GDM1 (cell line): ENCODE measurements around the gene RETN.
A peak's percentile ranks its signal among the peaks of the same experiment; 100 is the strongest.

Experiments used
- DNase-seq: peaks from one replicate; lab custom pipeline; 2025; lab: John Stamatoyannopoulos, UW

The RETN gene

DNA sequence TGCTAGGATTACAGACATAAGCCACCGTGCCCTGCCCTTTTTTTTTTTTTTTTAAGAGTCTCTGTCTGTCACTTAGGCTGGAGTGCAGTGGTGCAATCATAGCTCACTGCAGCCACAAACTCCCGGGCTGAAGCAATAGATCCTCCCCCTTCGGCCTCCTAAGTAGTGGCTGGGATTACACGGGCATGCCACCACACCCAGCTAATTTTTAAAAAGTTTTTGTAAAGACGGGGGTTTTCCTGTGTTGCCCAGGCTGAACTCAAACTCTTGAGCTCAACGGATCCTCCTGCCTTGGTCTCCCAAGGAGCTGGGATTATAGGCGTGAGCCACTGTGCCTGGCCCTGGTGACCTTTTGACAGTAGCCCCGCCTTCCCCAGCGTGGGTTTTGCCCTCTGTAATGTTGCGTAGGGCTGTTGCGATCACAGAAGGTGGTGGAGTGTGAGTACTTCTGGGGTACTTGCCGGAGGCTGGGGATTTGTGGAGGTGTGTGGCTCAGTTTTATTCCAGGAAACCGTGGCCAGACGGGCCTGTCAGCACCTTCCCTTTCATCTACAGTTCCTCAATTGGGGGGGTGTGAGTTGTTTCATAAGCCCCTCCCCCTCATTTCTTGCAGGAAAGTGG is 11.6 kb upstream of the RETN start:
- DNase-seq = peak; percentile 34

DNA sequence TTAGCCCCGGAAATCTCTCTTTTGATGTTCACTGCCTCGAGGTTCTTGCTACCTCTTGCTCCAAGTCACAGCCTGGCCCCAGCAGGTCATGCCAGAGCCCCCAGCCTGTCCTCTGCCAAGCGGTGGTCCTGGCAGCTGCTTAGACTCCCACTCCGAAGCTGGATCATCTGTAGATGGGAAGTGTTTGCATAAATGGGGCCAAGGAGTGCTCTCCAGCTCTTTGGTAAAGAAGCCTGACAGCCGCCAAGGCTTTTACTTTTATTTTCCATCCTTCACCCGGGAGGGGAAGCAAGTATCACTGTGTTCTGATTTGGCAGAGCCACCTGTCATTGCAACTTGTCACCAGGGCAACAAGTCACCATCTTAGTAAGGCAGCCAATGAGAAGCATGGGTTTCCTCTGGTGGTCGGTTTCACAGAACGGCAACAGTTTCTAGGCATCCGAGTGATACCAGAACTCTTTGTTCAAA is 10.6 kb upstream of the RETN start:
- DNase-seq = no peak

DNA sequence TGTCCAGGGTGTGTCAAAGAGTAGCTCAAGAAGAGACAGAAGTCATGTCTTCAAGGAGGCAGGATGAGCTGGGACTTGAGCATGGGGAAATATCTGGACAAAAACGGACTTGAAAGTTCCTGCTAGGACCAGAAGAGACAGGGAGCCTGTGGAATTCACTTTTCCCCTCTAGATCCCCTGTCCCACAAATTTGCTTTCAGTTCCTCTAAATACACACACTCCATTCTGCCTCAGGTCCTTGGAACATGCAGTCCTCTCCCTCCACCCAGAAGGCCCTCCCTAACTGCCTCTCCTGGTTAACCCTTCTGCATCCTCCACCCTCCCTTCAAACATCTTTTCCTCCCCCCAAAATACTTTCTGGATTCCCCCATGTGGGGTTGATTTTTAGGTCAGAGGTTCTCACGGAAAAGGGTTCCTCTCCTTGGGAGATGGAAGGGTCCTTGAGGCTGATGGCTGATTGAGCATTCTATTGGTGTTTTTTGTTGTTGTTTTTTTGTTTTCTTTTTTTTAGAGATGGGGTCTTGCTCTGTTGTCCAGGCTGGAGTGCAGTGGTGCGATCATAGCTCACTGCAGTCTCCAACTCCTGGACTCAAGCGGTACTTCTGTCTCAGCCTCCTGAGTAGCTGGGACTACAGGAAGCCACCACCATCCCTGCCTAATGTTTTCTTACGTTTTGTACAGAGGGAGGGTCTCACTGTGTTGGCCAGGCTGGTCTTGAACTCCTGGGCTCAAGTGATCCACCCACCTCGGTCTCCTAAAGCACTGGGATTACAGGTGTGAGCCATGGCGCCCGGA is 6.9 kb upstream of the RETN start:
- no peak for DNase-seq

DNA sequence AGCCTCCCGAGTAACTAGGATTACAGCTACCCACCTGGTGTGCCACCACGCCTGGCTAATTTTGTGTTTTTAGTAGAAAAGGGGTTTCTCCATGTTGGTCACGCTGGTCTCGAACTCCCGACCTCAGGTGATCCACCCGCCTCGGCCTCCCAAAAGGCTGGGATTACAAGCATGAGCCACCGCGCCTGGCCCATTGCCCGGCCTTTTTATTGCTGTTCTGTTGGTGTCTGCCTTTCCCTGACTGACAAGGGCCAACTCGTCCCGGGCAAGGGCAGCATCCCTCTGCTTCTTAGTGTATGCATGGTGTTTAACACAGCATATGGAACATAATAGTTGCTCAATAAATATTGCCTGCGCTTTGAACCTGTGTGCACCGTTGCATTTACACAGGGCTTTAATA is 6.2 kb upstream of the RETN start:
- no peak for DNase-seq

DNA sequence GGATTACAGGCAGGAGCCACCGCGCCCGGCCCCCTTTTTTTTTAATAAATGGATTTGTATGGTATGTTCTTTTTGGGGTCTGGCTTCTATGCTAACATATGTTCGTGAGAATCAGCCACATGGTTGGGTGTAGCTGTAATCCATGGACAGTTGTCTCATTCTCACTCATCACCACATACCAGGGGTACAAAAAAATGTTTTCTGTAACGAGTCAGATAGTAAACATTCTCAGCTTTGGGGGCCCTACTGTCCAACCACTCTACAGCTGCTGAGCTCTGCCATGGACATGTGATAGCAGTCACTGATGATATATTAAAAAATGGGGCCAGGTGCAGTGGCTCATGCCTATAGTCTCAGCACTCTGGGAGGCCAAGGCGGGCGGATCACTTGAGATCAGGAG is 5.1 kb upstream of the RETN start:
- DNase-seq = no peak

DNA sequence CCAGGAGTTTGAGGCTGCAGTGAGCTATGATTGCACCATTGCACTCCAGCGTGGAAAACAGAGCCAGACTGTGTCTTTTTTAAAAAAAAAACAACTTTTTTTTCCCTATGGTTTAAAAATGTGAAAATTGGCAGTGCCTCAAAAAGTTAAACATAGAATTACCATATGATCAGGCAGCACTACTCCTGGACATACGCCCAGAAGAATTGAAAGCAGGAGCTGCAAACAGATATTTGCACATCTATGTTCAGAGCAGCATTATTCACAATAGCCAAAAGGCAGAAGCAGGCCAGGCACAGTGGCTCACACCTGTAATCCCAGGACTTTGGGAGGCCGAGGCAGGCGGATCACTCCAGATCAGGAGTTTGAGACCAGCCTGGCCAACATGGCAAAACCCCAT is 3.8 kb upstream of the RETN start:
- no peak for DNase-seq

DNA sequence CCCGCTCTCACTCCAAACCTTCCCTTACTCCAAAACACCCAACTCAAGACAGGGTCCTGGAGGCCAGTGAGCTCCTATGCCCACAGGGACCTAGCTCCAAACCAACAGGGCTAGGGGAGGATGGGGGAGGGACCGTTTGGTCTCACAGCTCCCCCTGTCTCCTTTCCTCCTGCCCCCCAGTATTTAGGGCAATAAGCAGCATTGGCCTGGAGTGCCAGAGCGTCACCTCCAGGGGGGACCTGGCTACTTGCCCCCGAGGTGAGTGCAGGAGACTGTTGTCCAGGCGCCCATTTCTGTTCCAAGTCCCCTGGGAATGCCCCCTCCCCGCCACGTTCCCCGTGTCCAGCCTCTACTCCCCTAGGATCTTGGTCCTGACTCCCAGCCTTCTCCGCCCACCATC is 792 bp downstream of the RETN start:
- no peak for DNase-seq

DNA sequence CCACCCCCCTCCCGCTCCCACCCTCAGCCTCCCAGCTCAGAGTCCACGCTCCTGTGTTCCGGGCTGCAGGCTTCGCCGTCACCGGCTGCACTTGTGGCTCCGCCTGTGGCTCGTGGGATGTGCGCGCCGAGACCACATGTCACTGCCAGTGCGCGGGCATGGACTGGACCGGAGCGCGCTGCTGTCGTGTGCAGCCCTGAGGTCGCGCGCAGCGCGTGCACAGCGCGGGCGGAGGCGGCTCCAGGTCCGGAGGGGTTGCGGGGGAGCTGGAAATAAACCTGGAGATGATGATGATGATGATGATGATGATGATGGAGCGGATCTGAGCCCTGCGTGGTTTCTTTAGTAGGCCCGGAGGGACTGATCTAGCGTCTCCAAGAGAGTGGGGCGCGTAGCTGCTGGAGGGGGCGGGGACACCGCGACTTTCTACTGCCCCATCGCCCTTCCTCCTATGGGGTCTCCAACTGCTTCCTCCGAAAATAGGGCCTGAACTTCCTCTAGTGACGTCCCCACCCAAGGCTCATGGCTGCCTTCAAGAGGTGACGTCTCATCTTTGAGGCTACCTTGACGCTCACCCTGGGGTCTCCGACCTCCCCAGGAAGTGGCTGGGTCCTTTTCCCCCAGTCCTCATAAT is 1.4 kb downstream of the RETN start:
- no peak for DNase-seq

DNA sequence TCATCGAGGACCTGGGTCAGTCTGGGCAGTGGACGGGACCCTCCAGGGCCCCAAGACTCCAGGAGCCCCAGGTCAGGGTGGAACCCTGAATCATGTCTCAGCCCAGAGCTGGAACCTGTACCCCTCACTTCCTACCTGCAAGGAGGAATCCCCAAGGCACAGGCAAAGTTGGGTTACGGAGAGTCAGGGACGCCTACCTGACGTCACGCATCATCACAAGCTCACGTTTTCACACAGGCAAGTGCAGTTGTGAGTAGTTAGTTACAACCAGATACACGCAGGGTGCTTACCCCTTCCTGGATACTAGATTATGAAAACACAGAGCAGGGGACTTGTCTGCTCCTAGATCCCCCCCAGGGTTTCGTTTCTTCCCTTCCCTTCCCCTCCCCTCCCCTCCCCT is 1.9 kb downstream of the RETN start:
- DNase-seq = no peak

DNA sequence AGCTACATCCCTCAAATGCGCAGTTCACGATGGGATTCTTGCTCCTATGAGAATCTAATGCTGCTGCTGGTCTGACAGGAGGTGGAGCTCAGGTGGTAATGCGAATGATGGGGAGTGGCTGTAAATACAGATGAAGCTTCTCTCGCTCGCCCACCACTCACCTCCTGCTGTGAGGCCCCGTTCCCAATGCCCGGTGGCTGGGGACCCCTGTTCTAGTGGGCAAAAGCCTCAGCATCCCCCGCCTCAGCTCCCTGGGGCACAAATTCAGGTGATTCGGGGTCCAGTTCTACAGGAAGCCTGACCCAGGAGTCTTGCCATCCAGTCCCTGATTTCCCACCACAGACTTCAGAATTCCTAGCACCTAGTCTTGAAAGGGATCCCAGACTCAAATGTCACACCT is 3.7 kb downstream of the RETN start:
- no peak for DNase-seq

DNA sequence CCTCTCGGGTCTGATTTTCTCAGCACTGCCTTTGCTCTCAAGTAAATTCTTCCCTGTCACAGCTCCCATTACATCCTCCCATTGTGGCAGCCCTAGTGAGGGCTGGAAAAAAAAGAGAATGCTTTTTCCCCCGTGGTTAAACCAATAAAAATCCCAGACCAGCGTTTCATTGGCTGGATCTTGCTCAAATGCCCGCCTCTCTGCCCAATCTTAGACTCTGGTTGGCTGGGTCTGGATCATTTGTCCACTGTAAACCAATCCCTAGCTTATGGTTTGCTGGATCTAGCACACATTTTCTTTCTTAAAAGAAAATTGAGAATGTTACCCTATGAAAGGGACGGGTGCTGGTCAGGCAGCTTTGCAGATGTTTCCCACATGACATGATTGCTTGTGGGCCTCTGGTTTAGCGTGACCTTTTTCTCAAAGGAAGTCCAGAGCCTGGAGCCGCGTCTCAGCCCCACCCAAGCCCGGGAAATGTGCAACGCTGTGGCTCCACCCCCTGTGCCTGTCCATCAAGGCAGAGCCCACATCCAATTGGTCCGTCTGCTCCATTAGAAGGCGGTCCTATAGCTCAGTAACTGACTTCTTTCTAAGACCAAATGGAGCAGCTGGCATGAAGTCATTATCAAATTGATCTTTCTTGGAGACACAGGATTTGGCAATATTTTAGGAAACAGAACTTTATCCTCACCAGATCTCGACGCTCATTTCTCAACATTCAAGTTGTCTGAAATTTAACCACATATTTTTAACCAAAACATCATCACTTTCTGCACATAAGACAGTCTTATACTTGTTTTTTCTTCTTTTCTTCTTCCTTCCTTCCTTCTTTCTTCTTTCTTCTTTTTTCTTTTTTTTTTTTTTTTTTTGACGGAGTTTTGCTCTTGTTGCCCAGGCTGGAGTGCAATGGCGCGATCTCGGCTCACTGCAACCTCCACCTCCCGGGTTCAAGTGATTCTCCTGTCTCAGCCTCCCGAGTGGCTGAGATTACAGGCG is 5.5 kb downstream of the RETN start:
- peak; percentile 12 for DNase-seq

DNA sequence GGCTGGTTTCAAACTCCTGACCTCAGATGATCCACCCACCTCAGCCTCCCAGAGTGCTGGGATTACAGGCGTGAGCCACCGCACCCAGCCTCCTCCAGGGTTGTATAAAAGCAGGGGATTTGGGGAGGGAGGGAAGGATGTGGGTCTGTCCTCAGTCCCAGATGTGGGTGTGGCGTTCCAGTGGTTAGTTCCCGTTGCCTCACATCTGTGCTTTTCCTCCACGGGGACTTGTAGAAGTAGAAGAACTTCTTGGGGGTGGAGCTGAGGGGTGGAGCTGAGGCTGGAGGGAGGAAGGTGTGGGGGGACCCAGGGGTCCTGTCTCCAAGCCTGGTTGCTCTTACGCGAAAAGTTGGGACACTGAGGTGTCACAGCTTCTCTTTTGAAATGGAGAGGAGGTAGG is 7.5 kb downstream of the RETN start:
- peak; percentile 68 for DNase-seq

DNA sequence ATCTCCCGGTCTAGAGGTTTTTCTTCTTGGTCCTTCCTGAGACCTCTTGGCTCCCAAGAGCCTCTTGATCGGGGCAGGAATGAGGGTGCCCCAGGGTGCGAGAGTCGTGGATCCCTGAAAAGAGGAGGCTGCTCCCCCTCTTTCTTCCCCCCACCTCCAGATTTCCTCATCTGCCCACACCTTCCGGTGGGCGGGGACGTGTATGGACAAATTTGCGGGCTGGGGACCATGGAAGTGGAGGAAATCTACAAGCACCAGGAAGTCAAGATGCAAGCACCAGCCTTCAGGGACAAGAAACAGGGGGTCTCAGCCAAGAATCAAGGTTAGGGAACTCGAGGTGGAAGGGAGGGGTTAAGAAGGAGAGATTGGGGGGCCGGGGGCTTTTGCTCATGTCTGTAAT is 8.0 kb downstream of the RETN start, which contains the start of gene MCEMP1:
Gene MCEMP1 (plus strand): TSS at position 237 of the 400 bp plus-strand sequence. CDS start 31 bp downstream, at position 268.
- DNase-seq = peak; percentile 28

DNA sequence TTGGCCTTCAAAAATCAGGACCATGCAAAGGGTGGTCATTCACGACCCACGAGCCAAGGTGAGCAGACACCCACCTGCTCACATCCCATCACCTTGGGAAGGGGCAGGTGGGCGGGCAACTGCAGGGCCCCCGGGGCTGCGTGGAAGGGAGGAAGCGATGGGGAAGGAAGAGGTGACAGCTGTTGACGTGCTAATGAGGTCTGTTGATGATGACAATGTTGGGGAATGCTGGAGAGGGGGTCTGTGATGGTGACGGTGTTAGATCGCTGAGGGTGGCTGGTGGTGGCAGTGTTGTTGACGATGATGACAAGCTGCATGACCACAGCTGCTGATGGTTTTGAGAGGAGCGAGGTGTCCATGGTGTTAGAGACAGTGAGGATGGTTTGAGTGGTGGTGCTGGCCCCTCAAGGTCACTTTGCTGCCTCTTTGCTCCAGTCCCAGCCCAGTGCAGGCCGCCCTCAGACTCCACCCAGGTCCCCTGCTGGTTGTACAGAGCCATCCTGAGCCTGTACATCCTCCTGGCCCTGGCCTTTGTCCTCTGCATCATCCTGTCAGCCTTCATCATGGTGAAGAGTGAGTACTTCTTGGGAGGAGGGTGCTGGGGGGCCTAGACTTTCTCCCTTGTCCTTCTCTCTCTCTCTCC is 8.9 kb downstream of the RETN start:
- DNase-seq = no peak

DNA sequence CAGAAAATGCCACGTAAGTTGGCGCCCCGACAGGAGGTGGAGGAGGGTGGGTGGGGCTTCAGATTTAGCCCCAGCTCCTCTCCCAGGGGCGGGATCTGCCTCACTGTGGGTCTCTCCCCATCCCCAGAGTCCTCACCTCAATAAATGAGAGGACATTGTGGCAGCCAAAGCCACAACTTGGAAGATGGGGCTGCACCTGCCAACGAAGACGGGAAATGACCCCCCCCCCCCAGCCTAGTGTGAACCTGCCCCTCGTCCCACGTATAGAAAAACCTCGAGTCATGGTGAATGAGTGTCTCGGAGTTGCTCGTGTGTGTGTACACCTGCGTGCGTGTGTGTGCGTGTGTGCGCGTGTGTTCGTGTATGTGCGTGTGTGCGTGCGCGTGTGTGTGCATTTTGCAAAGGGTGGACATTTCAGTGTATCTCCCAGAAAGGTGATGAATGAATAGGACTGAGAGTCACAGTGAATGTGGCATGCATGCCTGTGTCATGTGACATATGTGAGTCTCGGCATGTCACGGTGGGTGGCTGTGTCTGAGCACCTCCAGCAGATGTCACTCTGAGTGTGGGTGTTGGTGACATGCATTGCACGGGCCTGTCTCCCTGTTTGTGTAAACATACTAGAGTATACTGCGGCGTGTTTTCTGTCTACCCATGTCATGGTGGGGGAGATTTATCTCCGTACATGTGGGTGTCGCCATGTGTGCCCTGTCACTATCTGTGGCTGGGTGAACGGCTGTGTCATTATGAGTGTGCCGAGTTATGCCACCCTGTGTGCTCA is 10.3 kb downstream of the RETN start:
- DNase-seq = no peak

DNA sequence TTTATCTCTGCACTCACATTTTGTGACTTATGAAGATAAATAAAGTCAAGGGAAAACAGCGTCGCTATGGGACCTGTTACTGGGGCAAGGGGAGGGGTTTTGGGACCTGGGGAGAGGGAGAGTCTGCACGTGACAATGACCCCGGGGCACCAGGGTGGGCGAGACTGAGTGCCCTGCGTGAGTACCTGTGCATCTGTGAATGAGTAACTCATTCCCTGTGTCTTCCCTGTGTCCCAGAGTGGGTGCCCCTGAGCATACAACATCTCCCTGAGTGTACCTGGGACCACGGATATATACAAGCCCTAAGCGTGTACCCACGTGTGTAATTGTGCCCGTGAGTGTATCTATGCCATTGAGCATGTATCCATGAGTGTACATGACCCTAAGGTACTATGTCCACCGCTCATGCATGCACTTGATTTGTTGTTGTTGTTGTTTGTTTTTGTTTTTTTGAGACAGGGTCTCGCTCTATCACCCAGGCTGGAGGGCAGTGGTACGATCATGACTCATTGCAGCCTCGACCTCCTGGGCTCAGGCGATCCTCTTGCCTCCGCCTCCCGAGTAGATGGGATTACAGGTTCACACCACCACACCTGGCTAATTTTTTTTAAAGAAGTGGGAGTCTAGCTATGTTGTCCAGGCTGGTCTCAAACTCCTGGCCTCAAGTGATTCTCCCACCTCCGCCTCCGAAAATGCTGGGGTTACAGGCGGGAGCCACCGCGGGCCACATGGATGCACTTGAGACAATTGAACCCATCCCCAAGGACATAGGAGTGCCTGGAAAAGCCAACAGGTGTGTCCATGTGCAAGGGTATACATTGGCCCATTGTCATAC is 11.1 kb downstream of the RETN start:
- no peak for DNase-seq

DNA sequence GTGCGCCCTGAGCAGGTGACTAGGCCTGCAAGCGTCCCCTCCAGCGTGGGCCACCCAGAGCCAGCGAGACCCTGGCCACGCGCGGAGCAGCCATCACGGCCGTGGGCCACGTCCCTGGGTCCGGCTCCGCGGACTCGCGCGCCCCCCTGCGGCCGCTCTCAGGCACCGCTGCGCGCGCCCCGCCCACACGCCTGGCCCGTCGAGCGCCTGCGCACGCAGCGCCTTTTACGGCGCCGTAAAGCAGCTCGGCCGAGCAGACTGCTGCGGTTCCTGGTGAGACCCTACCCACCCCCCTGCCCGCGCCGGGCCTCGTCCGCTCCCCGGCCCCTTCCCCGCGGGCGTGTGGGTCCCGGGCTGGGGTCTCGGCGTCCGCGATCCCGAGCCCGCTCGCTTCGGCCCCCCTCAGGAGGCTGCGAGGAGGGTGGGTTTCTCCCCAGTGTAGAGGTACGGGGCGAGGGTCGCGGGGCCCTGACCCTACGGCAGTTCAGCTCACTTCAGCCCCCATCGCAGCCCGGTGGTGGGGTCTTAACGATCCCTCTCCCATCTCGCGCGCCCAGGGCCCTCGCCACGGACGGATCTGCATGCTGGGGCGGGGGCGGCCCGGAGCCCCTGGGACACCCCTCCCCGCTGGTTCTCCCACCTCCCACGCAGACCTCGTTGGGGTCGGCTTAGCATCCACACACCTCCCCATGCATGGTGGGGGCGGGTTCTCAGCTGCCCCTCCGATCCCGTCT is 11.9 kb downstream of the RETN start, which contains the start of gene TRAPPC5:
Gene TRAPPC5 (plus strand): TSS at position 228 of the 734 bp plus-strand sequence. CDS start 1,421 bp downstream, outside the sequence.
- peak; percentile 88 for DNase-seq

DNA sequence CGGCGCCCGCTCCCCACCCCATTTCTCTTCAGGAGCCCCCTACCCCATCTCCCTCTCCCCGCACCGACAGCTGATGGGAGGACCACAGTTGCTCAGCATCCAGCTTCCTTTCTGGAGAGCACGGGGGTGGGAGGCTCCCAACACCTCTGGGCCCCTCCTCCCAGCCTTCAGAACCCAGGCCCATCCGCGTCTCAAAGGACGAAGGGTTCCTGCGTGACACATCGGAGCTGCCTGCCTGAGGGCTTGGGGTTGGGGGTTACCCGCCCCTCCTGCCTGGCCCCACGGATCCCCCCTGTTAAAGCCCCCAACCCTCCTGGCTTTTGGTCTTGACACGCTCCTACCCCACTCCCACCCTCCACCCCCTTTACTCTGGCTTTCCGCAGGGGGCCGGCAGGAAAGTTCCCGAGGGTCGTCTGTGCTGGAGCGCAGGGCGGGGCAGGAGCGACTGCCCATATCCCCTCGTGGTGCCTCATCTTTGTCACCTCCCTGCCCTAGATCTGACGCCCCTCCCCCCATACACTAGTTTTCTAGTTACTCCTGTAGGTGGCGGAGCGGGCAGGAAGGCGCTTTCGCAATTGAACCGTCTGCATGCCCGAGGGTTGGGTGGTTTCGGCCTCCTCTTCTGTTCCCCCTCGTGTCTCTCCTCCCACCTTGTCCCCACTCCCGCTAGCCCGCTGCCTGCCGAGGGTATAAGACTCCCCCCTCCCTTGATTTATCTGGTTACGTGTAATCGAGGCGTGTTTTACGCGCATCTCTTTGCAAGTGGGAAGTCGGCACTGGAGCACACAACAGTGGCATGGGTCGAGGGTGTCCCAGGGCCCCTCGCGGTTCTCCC is 12.7 kb downstream of the RETN start:
- DNase-seq = peak; percentile 75
